ENCODE measurements around the gene CRK. TPM values are rescaled to one million over a fixed set of nuclear protein-coding genes. Genes with fewer than 3 reads are reported as not detected.
A peak's percentile ranks its signal among the peaks of the same experiment; 100 is the strongest.

Gene CRK
- total RNA-seq, 1 donor: 109 TPM

DNA sequence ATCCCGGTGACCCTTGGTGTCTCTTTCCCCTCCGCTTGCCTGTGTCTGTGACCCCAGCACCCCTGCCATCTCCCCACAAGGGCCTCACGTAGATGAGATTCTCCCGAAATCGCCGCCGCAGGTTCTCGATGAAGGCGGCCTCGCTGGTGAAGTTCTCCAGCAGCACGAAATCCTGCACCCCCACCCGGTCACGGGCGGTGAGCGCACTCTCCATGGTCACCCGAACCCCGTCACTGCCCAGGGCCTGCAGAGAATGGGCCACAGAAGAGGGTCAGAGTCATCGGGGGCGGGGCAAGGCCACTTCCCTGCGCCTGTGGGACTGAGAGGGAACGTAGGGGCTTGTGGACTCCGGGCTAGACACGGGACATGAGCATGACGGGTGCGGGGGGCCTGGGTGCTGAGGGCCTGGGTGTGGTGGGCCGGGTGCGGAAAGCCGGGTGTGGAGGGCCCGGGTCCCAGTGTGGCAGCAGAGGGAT lies 28.1 kb upstream of the CRK start:
- Histone ChIP-seq H3K27me3 (ENCODE audit: insufficient read depth, low read length) (no peaks in the 10 kb centered on the region), H2AFZ (ENCODE audit: low read length) (no peak overlapping the region), H3K27ac (ENCODE audit: low read depth, low read length) (no peak overlapping the region), H3K9me3 (ENCODE audit: low read depth, low read length) (no peaks in the 10 kb centered on the region), H4K20me1 (ENCODE audit: insufficient read depth, low read length) (peaks cover 27% of the 10 kb centered on the region), H3K79me2 (ENCODE audit: insufficient read depth, low read length) (peaks cover 45% of the 10 kb centered on the region), H3K36me3 (ENCODE audit: insufficient read depth, low read length) (peaks cover 37% of the 10 kb centered on the region), H3K4me3 (ENCODE audit: insufficient read depth, low read length) (peak overlapping the region; percentile 82), H3K4me2 (ENCODE audit: insufficient read depth, low read length) (peak overlapping the region; percentile 93), H3K4me1 (ENCODE audit: insufficient read depth, low read length) (peaks cover 19% of the 10 kb centered on the region)
- TF ChIP-seq, protein P1, sequence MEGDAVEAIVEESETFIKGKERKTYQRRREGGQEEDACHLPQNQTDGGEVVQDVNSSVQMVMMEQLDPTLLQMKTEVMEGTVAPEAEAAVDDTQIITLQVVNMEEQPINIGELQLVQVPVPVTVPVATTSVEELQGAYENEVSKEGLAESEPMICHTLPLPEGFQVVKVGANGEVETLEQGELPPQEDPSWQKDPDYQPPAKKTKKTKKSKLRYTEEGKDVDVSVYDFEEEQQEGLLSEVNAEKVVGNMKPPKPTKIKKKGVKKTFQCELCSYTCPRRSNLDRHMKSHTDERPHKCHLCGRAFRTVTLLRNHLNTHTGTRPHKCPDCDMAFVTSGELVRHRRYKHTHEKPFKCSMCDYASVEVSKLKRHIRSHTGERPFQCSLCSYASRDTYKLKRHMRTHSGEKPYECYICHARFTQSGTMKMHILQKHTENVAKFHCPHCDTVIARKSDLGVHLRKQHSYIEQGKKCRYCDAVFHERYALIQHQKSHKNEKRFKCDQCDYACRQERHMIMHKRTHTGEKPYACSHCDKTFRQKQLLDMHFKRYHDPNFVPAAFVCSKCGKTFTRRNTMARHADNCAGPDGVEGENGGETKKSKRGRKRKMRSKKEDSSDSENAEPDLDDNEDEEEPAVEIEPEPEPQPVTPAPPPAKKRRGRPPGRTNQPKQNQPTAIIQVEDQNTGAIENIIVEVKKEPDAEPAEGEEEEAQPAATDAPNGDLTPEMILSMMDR (IDR thresholded peaks at IDR 0.05; ENCODE audit: extremely low read depth, low read depth, low read length): no peak
- peak; percentile 81 for DNase-seq (ENCODE audit: insufficient read length, low spot score, missing footprints)

- Histone ChIP-seq H4K20me1 (ENCODE audit: insufficient read depth, low read length) (peaks cover 30% of the 10 kb centered on the region), H3K27ac (ENCODE audit: low read depth, low read length) (no peak overlapping the region), H3K27me3 (ENCODE audit: insufficient read depth, low read length) (no peaks in the 10 kb centered on the region), H3K4me2 (ENCODE audit: insufficient read depth, low read length) (no peak overlapping the region), H2AFZ (ENCODE audit: low read length) (no peak overlapping the region), H3K36me3 (ENCODE audit: insufficient read depth, low read length) (peaks cover 51% of the 10 kb centered on the region), H3K4me3 (ENCODE audit: insufficient read depth, low read length) (no peak overlapping the region), H3K4me1 (ENCODE audit: insufficient read depth, low read length) (peaks cover 11% of the 10 kb centered on the region), H3K9me3 (ENCODE audit: low read depth, low read length) (no peaks in the 10 kb centered on the region), H3K79me2 (ENCODE audit: insufficient read depth, low read length) (peaks cover 37% of the 10 kb centered on the region)
- TF ChIP-seq, protein P1 (IDR thresholded peaks at IDR 0.05; ENCODE audit: extremely low read depth, low read depth, low read length): no peak
- DNase-seq (ENCODE audit: insufficient read length, low spot score, missing footprints): peak; percentile 73
These were observed 26.6 kb upstream of the CRK start for GRCh38 chr17:1482680-1483079.

DNA sequence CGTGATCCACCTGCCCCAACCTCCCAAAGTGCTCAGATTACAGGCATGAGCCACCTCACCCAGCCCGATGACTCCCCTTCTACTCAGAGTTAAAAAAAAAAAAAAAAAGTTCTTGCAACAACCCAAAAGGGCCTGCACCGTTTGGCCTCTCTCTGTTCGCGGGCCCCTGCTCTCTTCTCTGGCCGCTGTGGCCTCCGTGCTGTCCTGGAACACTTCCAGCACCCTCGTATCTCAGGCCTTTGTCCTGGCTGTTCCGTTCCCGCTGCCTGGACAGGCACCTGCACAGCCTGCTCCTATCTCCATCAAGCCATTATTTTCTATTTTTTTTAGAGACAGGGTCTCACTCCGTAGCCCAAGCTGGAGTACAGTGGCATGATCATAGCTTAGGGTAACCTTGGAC lies 25.7 kb upstream of the CRK start:
- TF ChIP-seq, protein P1 (IDR thresholded peaks at IDR 0.05; ENCODE audit: extremely low read depth, low read depth, low read length): no peak
- Histone ChIP-seq H3K79me2 (ENCODE audit: insufficient read depth, low read length) (peaks cover 37% of the 10 kb centered on the region), H3K27me3 (ENCODE audit: insufficient read depth, low read length) (no peaks in the 10 kb centered on the region)

DNA sequence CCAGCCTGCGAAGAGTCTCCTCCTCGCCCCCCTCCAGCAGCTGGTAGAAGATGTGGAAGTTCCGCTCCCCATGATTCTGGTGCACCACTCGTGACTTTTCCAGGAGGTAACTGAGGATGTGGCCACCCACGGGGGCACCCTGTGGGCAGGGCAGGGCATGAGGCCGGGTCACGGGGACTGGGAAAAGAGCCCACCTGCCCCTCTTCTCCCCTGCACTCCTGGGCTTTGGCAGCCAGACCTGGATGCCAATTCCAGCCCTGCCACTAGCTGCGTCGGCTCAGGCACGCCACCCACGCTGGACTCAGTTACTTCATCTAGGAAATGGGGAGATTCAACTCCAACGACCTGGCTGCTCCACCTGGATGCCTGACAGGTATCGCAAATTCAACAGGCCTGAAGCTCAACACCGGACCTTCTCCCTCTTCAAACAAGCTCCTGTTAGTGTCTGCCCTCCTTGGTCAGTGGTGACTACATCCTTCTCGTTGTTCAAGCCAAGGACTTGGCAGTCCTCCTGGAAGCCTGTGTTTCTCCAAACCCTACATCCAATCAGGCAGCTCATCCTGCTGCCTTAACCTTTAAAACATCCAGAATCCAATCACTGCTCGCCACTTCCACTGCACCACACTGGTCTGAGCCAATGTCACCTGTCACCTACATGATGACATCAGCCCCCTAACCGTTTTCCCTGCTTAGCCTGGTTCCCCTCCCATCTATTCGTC lies 24.9 kb upstream of the CRK start:
- H3K4me1 ChIP-seq (ENCODE audit: insufficient read depth, low read length): peaks cover 12% of the 10 kb centered on the region
- DNase-seq (ENCODE audit: insufficient read length, low spot score, missing footprints): peak; percentile 97

More for the DNA sequence above, 25.7 kb upstream of the CRK start:
- Histone ChIP-seq H2AFZ (ENCODE audit: low read length) (no peak overlapping the region), H3K27ac (ENCODE audit: low read depth, low read length) (no peak overlapping the region), H3K4me1 (ENCODE audit: insufficient read depth, low read length) (peaks cover 6% of the 10 kb centered on the region), H3K4me3 (ENCODE audit: insufficient read depth, low read length) (no peak overlapping the region), H3K36me3 (ENCODE audit: insufficient read depth, low read length) (peaks cover 60% of the 10 kb centered on the region), H3K9me3 (ENCODE audit: low read depth, low read length) (no peaks in the 10 kb centered on the region), H4K20me1 (ENCODE audit: insufficient read depth, low read length) (peaks cover 34% of the 10 kb centered on the region), H3K4me2 (ENCODE audit: insufficient read depth, low read length) (no peak overlapping the region)
- DNase-seq (ENCODE audit: insufficient read length, low spot score, missing footprints): peak; percentile 87

More for the DNA sequence above, 24.9 kb upstream of the CRK start:
- Histone ChIP-seq H2AFZ (ENCODE audit: low read length) (no peak overlapping the region), H3K36me3 (ENCODE audit: insufficient read depth, low read length) (peaks cover 69% of the 10 kb centered on the region), H3K79me2 (ENCODE audit: insufficient read depth, low read length) (peaks cover 35% of the 10 kb centered on the region), H3K4me3 (ENCODE audit: insufficient read depth, low read length) (no peak overlapping the region), H3K27me3 (ENCODE audit: insufficient read depth, low read length) (no peaks in the 10 kb centered on the region), H3K9me3 (ENCODE audit: low read depth, low read length) (no peaks in the 10 kb centered on the region), H3K4me2 (ENCODE audit: insufficient read depth, low read length) (no peak overlapping the region), H3K27ac (ENCODE audit: low read depth, low read length) (peak overlapping the region; percentile 42), H4K20me1 (ENCODE audit: insufficient read depth, low read length) (peaks cover 38% of the 10 kb centered on the region)
- TF ChIP-seq, protein P1 (IDR thresholded peaks at IDR 0.05; ENCODE audit: extremely low read depth, low read depth, low read length): no peak

All from osteoblast (primary cell).